Measurements from ENCODE around the gene MUSK.

- TF ChIP-seq CTCF (IDR thresholded peaks at IDR 0.05) (no peak), POLR2AphosphoS5 (IDR thresholded peaks at IDR 0.05) (no peak), POLR2A (IDR thresholded peaks at IDR 0.05) (no peak)
Measured at GRCh38 chr9:110808599-110808980, 140.0 kb downstream of the MUSK start.
